Adrenal gland (tissue), 12 donors: Measurements from ENCODE around the gene ISY1. TPM values are rescaled to one million over a fixed set of nuclear protein-coding genes. Genes with fewer than 3 reads are reported as not detected.
"Not testable (repeated sequence)": the region's sequence is repeated elsewhere in the genome, so short reads cannot be mapped to it uniquely, and the experiment has no call there.

Source experiments
- DNase-seq, 7 donors: peaks; one replicate each; pipeline ENCODE4 v3.0.0-alpha.2; 2019 to 2020
- H3K27ac ChIP-seq, 5 donors: fragments of 200-600 bp; sonication (generic) in 4 of 5; 1 replicate in 3 of 5; 2 replicates in 2 of 5; pipeline versions ENCODE4 v1.5.1 to v1.8.0; 2016 to 2020; ENCODE audit warnings: mild to moderate bottlenecking in 1 of 5
- H3K27me3 ChIP-seq: fragments of 200-600 bp; 2 replicates; pipeline ENCODE4 v1.8.0; 2021
- H3K36me3 ChIP-seq, 2 donors: fragments of 200-600 bp; replicated peaks in 1 of 2; 1 replicate in 1 of 2; 2 replicates in 1 of 2; pipeline versions ENCODE4 v1.5.1 to v1.8.0; 2018 to 2022
- H3K4me1 ChIP-seq, 2 donors: fragments of 200-600 bp; replicated peaks in 1 of 2; 1 replicate in 1 of 2; 2 replicates in 1 of 2; pipeline versions ENCODE4 v1.5.1 to v1.8.0; 2018 to 2021
- H3K4me3 ChIP-seq, 4 donors: fragments of 200-600 bp; sonication (generic) in 3 of 4; one replicate each; pipeline ENCODE4 v1.5.1; 2016 to 2018
- H3K9me3 ChIP-seq, 3 donors: fragments of 200-600 bp; sonication (generic) in 1 of 3; replicated peaks in 1 of 3; 1 replicate in 2 of 3; 2 replicates in 1 of 3; pipeline versions ENCODE4 v1.5.1 to v1.8.0; 2016 to 2021
- CTCF ChIP-seq, 6 experiments: fragments of 450-650 bp in 4 of 6; fragments of 200-600 bp in 2 of 6; sonication (generic) in 1 of 6; IDR thresholded peaks; 1 replicate in 5 of 6; 2 replicates in 1 of 6; pipeline versions ENCODE4 v1.5.1 to v1.8.0; 2016 to 2021; ENCODE audit warnings: antibody characterized with exemption in 6 of 6, mild to moderate bottlenecking in 2 of 6, moderate library complexity in 1 of 6
- POLR2A ChIP-seq, 2 donors: fragments of 450-650 bp; IDR thresholded peaks; one replicate each; pipeline ENCODE4 v1.6.1; 2017; ENCODE audit warnings: antibody characterized with exemption in 2 of 2, mild to moderate bottlenecking in 2 of 2, moderate library complexity in 1 of 2
- WGBS, 4 donors: extraction: QIAGEN DNeasy Blood & Tissue Kit in 2 of 4; methylation state at CpG; one replicate each; pipeline versions ENCODE4 v1.1.5 to v1.1.7; 2013 to 2017; 5-methylcytosine and 5-hydroxymethylcytosine counted together
- intact Hi-C, 2 donors: fragments of 100-400 bp; cut with DNase I; formaldehyde crosslinking; loops; one replicate each; pipeline versions ENCODE4 v1.14.1 to v1.15.0; 2022 to 2023
- polyA plus RNA-seq, 3 donors: library from polyadenylated mRNA; stranded (reverse); fragments of 200-250 nt in 2 of 3; fragments of 350-450 nt in 1 of 3; fragmentation: Illumina TruSeq in 1 of 3; extraction: RNeasy Lipid Tissue Mini Kit (QIAGEN cat#74804) in 1 of 3; gene quantifications; one replicate each; pipeline ENCODE4 v1.2.3, GENCODE V29; 2013 to 2014
- total RNA-seq, 9 donors: library from RNA; depleted of rRNA in 4 of 9; stranded (reverse); fragments of >200 nt in 4 of 9; fragments of 120-200 nt in 1 of 9; fragmentation: NEBNext Ultra II Directional in 1 of 9; extraction: Animal tissue kit (Norgen Biotek cat#: 25700) in 1 of 9; gene quantifications; one replicate each; pipeline versions ENCODE4 v1.1.0 to v1.2.4, GENCODE V29; 2013 to 2023
- donor health status: healthy with polysubstance abuse.
- donor health status: Bipolar disorder and iron deficiency.
- donor health status: DM: yes; HTN: yes; CAD: no.
- donor health status: DM: no; HTN: no; CAD: no.
- donor health status: DM: no; HTN: no; CAD: no.
- donor health status: DM: yes; HTN: yes; CAD: no.

Gene ISY1
- total and polyA plus RNA-seq, 12 donors: 4.1 to 40.0 (median 26.1) TPM

GRCh38 chr3:129196601-129197000 is 35.7 kb upstream of the ISY1 start:
- Histone ChIP-seq H3K4me1 (peaks cover 23 to 31% of the 10 kb centered on the region in 2 donors), H3K27ac (peak overlapping the region; percentile 70 to 93 (median 82))
- 59 to 71% (median 69%) methylated on average over 3 of the region's 3 CpGs for WGBS, 4 donors

GRCh38 chr3:129195731-129196256 is 34.9 kb upstream of the ISY1 start:
- intact Hi-C loops: no loop called here
- Histone ChIP-seq H3K27me3 (no peaks in the 10 kb centered on the region), H3K4me3 (peak overlapping the region in 1 of 4 donors; percentile 8), H3K36me3 (no peaks in the 10 kb centered on the region), H3K9me3 (no peaks in the 10 kb centered on the region), H3K4me1 (peaks cover 23 to 31% of the 10 kb centered on the region in 2 donors), H3K27ac (peak overlapping the region; percentile 70 to 93 (median 82))
- 9 to 18% (median 14%) methylated on average over 5 to 6 of the region's 6 CpGs for WGBS, 4 donors
- peak in 2 of 6 experiments; percentile 11 to 15 for TF ChIP-seq CTCF (IDR thresholded peaks at IDR 0.05)
- TF ChIP-seq POLR2A (IDR thresholded peaks at IDR 0.05): peak; percentile 10 to 61
- peak; percentile 65 to 91 (median 84) for DNase-seq

More at GRCh38 chr3:129196601-129197000, 35.7 kb upstream of the ISY1 start:
- no peak for TF ChIP-seq CTCF (IDR thresholded peaks at IDR 0.05)
- no peak for TF ChIP-seq POLR2A (IDR thresholded peaks at IDR 0.05)
- DNase-seq: no peak
- Histone ChIP-seq H3K36me3 (no peaks in the 10 kb centered on the region), H3K9me3 (no peaks in the 10 kb centered on the region), H3K27me3 (no peaks in the 10 kb centered on the region), H3K4me3 (peak overlapping the region in 1 of 4 donors; percentile 8)
- intact Hi-C loops: no loop called here

DNA sequence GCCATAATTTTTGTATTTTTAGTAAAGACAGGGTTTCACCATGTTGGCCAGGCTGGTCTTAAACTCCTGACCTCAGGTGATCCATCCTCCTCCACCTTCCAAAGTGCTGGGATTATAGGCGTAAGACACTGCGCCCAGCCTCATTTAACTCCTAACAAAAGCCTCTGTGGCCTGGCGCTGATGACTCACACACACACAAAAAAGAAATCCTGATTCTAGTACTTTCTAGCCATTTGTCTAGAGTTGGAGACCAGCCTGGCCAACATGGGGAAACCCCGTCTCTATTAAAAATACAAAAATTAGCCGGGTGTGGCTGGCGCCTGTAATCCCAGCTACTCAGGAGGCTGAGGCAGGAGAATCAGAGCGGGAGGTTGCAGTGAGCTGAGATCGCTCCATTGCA is 28.9 kb upstream of the ISY1 start:
- H3K4me3 ChIP-seq, DNase-seq, H3K27ac ChIP-seq, H3K36me3 ChIP-seq, intact Hi-C loops, H3K27me3 ChIP-seq, H3K9me3 ChIP-seq: not testable (repeated sequence)
- H3K4me1 ChIP-seq: peaks cover 9 to 18% of the 10 kb centered on the region in 2 donors
- WGBS, 4 donors: 95 to 98% (median 96%) methylated on average over 8 of the region's 8 CpGs

GRCh38 chr3:129187857-129188256 is 27.0 kb upstream of the ISY1 start:
- TF ChIP-seq POLR2A (IDR thresholded peaks at IDR 0.05): no peak
- TF ChIP-seq CTCF (IDR thresholded peaks at IDR 0.05): no peak
- Histone ChIP-seq H3K27me3 (no peaks in the 10 kb centered on the region), H3K27ac (peak overlapping the region in 4 of 5 donors; percentile 4 to 61 (median 23)), H3K4me1 (peaks cover 14 to 25% of the 10 kb centered on the region in 2 donors), H3K4me3 (no peak overlapping the region), H3K36me3 (no peaks in the 10 kb centered on the region), H3K9me3 (no peaks in the 10 kb centered on the region)
- peak in 1 of 7 donors; percentile 30 for DNase-seq
- WGBS, 4 donors: 22 to 35% (median 30%) methylated on average over 1 of the region's 1 CpG
- intact Hi-C loops: no loop called here

DNA sequence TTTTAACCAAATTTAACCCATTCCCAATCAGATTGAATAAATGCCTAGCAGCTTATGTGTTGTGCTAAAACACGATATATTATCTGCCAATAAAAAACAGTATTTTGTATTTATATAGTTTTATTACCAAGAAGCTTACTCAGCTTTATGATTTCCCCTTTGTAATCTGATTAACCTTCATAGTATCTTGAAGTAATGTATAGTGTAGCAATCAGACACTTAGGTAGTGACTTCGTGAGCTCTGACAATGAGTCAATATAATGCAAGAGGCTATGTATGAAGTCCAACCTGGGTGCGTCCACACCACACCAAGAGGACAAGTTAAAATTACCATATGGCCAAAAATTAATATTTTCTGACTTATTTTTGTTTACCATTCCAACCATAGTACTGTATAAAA is 24.9 kb upstream of the ISY1 start:
- intact Hi-C loops: no loop called here
- 84 to 91% (median 88%) methylated on average over 3 of the region's 3 CpGs for WGBS, 4 donors

DNA sequence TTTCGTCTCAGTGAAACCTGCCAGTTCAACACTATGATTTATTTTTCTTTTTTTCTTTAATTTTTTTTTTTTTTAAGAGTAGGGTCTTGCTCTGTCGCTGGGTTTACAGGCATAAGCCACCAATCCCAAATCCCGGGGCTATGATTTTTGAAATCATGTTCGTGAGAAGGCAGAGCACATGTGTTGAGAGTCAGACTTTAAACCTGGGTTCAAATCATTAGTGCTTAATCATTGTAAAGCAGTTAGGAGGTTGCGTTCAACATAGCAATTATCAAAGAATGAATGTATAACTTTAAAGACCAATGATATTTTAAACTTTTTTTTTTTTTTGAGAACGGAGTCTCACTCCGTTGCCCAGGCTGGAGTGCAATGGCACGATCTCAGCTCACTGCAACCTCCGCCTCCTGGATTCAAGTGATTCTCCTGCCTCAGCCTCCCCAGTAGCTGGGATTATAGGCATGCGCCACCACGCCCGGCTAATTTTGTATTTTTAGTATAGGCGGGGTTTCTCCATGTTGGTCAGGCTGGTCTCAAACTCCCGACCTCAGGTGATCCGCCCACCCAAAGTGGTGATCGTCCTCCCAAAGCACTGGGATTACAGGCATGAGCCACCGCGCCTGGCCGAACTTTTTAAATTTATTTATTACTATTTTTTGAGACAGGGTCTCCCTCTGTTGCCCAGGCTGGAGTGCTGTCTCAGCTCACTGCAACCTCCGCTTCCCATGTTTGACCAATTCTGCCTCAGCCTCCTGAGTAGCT is 24.1 kb upstream of the ISY1 start:
- 79 to 82% (median 80%) methylated on average over 20 of the region's 20 CpGs for WGBS, 4 donors
- not testable (repeated sequence) for H3K9me3 ChIP-seq, H3K36me3 ChIP-seq, H3K27me3 ChIP-seq
- Histone ChIP-seq H3K4me1 (peaks cover 24 to 47% of the 10 kb centered on the region in 2 donors), H3K4me3 (peak overlapping the region in 2 of 4 donors; percentile 82 to 84), H3K27ac (peak overlapping the region in 3 of 5 donors; percentile 98 to 99 (median 99))
- intact Hi-C loops: loop anchor here in 1 of 2 donors (5.0 kb wide), 1 partner anchor 62 kb away; the partner anchor contains the start of gene COPG1
- DNase-seq: peak in 1 of 7 donors; percentile 55

More for the DNA sequence above, 24.9 kb upstream of the ISY1 start:
- Histone ChIP-seq H3K9me3 (no peaks in the 10 kb centered on the region), H3K27ac (peak overlapping the region in 1 of 5 donors; percentile 3), H3K4me3 (no peak overlapping the region), H3K36me3 (no peaks in the 10 kb centered on the region), H3K4me1 (peaks cover 15 to 38% of the 10 kb centered on the region in 2 donors), H3K27me3 (no peaks in the 10 kb centered on the region)
- TF ChIP-seq CTCF (IDR thresholded peaks at IDR 0.05) (no peak), POLR2A (IDR thresholded peaks at IDR 0.05) (no peak)
- no peak for DNase-seq
